HG02763 (cell line): ENCODE results near the gene PHF3.

Experiments
- ATAC-seq: cut with Tn5 transposase; IDR thresholded peaks from one replicate; pipeline ENCODE4 v1.9.1; 2021; ENCODE audit warnings: mild to moderate bottlenecking, moderate library complexity; ENCODE audit not compliant: unreplicated experiment

PHF3 gene

GRCh38 chr6:63635588-63636517, at the start of gene PHF3:
Gene PHF3, plus strand, starts transcription at chr6:63635802. Its CDS starts 10,750 bp downstream, at chr6:63646552.
- peak; percentile 90 for ATAC-seq

GRCh38 chr6:63589952-63590411, 45.6 kb upstream of the PHF3 start:
- no peak for ATAC-seq

- ATAC-seq = no peak
These were observed 42.7 kb upstream of the PHF3 start for GRCh38 chr6:63592886-63593285.

GRCh38 chr6:63597141-63598048, 38.2 kb upstream of the PHF3 start:
- ATAC-seq = no peak

- ATAC-seq = peak; percentile 100
These were observed 37.3 kb upstream of the PHF3 start for GRCh38 chr6:63598049-63599036.

GRCh38 chr6:63599243-63599642, 36.4 kb upstream of the PHF3 start:
- no peak for ATAC-seq

- ATAC-seq = no peak
These were observed 35.5 kb upstream of the PHF3 start for GRCh38 chr6:63600136-63600535.

- ATAC-seq = no peak
These were observed 26.4 kb upstream of the PHF3 start for GRCh38 chr6:63609231-63609630.

GRCh38 chr6:63610944-63611343, 24.7 kb upstream of the PHF3 start:
- no peak for ATAC-seq

- no peak for ATAC-seq
These were observed 24.0 kb upstream of the PHF3 start for GRCh38 chr6:63611560-63611959.

GRCh38 chr6:63615590-63615989, 20.0 kb upstream of the PHF3 start:
- no peak for ATAC-seq

GRCh38 chr6:63624091-63624490, 11.5 kb upstream of the PHF3 start:
- ATAC-seq = no peak

GRCh38 chr6:63630466-63630865, 5.1 kb upstream of the PHF3 start:
- no peak for ATAC-seq

- no peak for ATAC-seq
These were observed 972 bp upstream of the PHF3 start for GRCh38 chr6:63634630-63635029.

GRCh38 chr6:63635215-63635587, 401 bp upstream of the PHF3 start:
- ATAC-seq = no peak

GRCh38 chr6:63636518-63637021, 968 bp downstream of the PHF3 start:
- ATAC-seq = peak; percentile 5

- ATAC-seq = no peak
These were observed 2.4 kb downstream of the PHF3 start for GRCh38 chr6:63637865-63638445.

GRCh38 chr6:63640062-63640461, 4.5 kb downstream of the PHF3 start:
- no peak for ATAC-seq

GRCh38 chr6:63643862-63644261, 8.3 kb downstream of the PHF3 start:
- ATAC-seq = peak; percentile 41
